Body of pancreas (tissue), 4 donors: ENCODE results near the gene SLC9A9.

Experiments used
- CTCF ChIP-seq, 7 experiments: fragments of 450-650 bp in 4 of 7; fragments of 200-600 bp in 3 of 7; sonication (generic) in 3 of 7; IDR thresholded peaks; one replicate each; pipeline ENCODE4 v1.5.1; 2016 to 2019; ENCODE audit warnings: antibody characterized with exemption in 7 of 7
- POLR2A ChIP-seq, 3 donors: fragments of 450-650 bp; IDR thresholded peaks; one replicate each; pipeline ENCODE4 v1.6.1; 2016; ENCODE audit warnings: antibody characterized with exemption in 3 of 3, mild to moderate bottlenecking in 2 of 3

- TF ChIP-seq CTCF (IDR thresholded peaks at IDR 0.05): no peak
- no peak for TF ChIP-seq POLR2A (IDR thresholded peaks at IDR 0.05)
Observed at GRCh38 chr3:143685491-143685890, 162.8 kb downstream of the SLC9A9 start.
